ENCODE measurements around the gene WIZ. TPM values are rescaled to one million over a fixed set of nuclear protein-coding genes. Genes with fewer than 3 reads are reported as not detected.

Gene WIZ
- polyA plus RNA-seq, 12 donors = 20.6 to 41.1 (median 25.5) TPM; not detected in 1

GRCh38 chr19:15445227-15445605 is 4.5 kb downstream of the WIZ start:
- no peak for DNase-seq

GRCh38 chr19:15444505-15445226 is 5.1 kb downstream of the WIZ start:
- DNase-seq = no peak

GRCh38 chr19:15443838-15444237 is 5.9 kb downstream of the WIZ start:
- DNase-seq = no peak

GRCh38 chr19:15443325-15443724 is 6.4 kb downstream of the WIZ start:
- no peak for DNase-seq

- DNase-seq = no peak
Observed at GRCh38 chr19:15442142-15442920, 7.4 kb downstream of the WIZ start.

GRCh38 chr19:15441317-15441716 is 8.4 kb downstream of the WIZ start:
- no peak for DNase-seq

GRCh38 chr19:15439821-15440641 is 9.7 kb downstream of the WIZ start:
- DNase-seq = no peak

GRCh38 chr19:15439078-15439799 is 10.5 kb downstream of the WIZ start:
- DNase-seq = no peak

GRCh38 chr19:15438577-15438976 is 11.2 kb downstream of the WIZ start:
- no peak for DNase-seq

- no peak for DNase-seq
Observed at GRCh38 chr19:15438124-15438496, 11.6 kb downstream of the WIZ start.

- no peak for DNase-seq
Observed at GRCh38 chr19:15437355-15438123, 12.2 kb downstream of the WIZ start.

GRCh38 chr19:15436826-15437110 is 13.0 kb downstream of the WIZ start:
- no peak for DNase-seq

GRCh38 chr19:15436012-15436825 is 13.5 kb downstream of the WIZ start:
- no peak for DNase-seq

- DNase-seq = no peak
Observed at GRCh38 chr19:15433519-15434069, 16.2 kb downstream of the WIZ start.

- DNase-seq = peak; percentile 93
Observed at GRCh38 chr19:15432629-15433518, 16.9 kb downstream of the WIZ start.

GRCh38 chr19:15432018-15432494 is 17.7 kb downstream of the WIZ start:
- no peak for DNase-seq

GRCh38 chr19:15431396-15432017 is 18.2 kb downstream of the WIZ start:
- no peak for DNase-seq

- no peak for DNase-seq
Observed at GRCh38 chr19:15430526-15431120, 19.1 kb downstream of the WIZ start.

Measured in muscle of arm (tissue), 12 donors.